GM12878 (cell line): ENCODE results near the gene ARMS2. TPM values are rescaled to one million over a fixed set of nuclear protein-coding genes. Genes with fewer than 3 reads are reported as not detected.

Source experiments
- ATAC-seq: fragments of 200-7000 bp; cut with Tn5 transposase; 3 replicates; pipeline ENCODE4 v1.9.1; 2020; ENCODE audit warnings: mild to moderate bottlenecking, moderate library complexity
- BruUV-seq: library from RNA; stranded (reverse); fragments of 400-500 nt; replicated peaks from 2 replicates; lab custom pipeline; 2021; lab: Mats Ljungman, UMichigan
- CTCF ChIA-PET: fragments of 300-600 bp; sonication (Branson Sonifier 250); formaldehyde crosslinking; extraction: SDS; loops from one replicate; lab custom pipeline; 2021; ENCODE audit warnings: inconsistent platforms; lab: Yijun Ruan, JAX
- POLR2A ChIA-PET: fragments of 350-600 bp; formaldehyde crosslinking; extraction: SDS; loops from one replicate; lab custom pipeline; 2021; ENCODE audit warnings: inconsistent platforms; lab: Charles Lee
- RAD21 ChIA-PET: fragments of 300-600 bp; sonication (Branson Sonifier 250); formaldehyde crosslinking; loops from one replicate; lab custom pipeline; 2023; ENCODE audit warnings: antibody characterized with exemption; ENCODE audit not compliant: unreplicated experiment; lab: Charles Lee
- SMC1A ChIA-PET: fragments of 300-600 bp; sonication (Branson Sonifier 250); formaldehyde crosslinking; loops from one replicate; lab custom pipeline; 2023; ENCODE audit not compliant: unreplicated experiment, uncharacterized antibody; lab: Charles Lee
- DNase-seq: peaks from one replicate; pipeline ENCODE4 v3.0.0-alpha.2; 2011; ENCODE audit warnings: low read depth, low spot score
- FAIRE-seq: peaks from 3 replicates; lab custom pipeline; 2011; peaks lifted over from hg19 to GRCh38; lab: Jason Lieb, UNC
- H2AFZ ChIP-seq: 2 replicates; pipeline ENCODE4 v1.6.0; 2011; ENCODE audit warnings: low read depth, low read length, control low read depth; ENCODE audit not compliant: control insufficient read depth
- H3K27ac ChIP-seq: 2 replicates; pipeline ENCODE4 v1.5.1; 2011; ENCODE audit warnings: control low read depth; ENCODE audit not compliant: control insufficient read depth, insufficient read depth
- H3K27me3 ChIP-seq, 2 experiments: replicated peaks in 1 of 2; 2 replicates each; pipeline versions ENCODE4 v1.6.0 to v1.6.1; 2011; ENCODE audit warnings: low read length in 1 of 2; ENCODE audit not compliant: control insufficient read depth in 2 of 2, insufficient read depth in 2 of 2
- H3K36me3 ChIP-seq, 2 experiments: 2 replicates each; pipeline ENCODE4 v1.5.1; 2011; ENCODE audit warnings: low read length in 1 of 2; ENCODE audit not compliant: control insufficient read depth in 2 of 2, insufficient read depth in 2 of 2
- H3K4me1 ChIP-seq: 2 replicates; pipeline ENCODE4 v1.6.1; 2011; ENCODE audit warnings: mild to moderate bottlenecking, low read length, moderate library complexity, mixed read lengths; ENCODE audit not compliant: control insufficient read depth, insufficient read depth
- H3K4me2 ChIP-seq: 2 replicates; pipeline ENCODE4 v1.6.0; 2011; ENCODE audit warnings: control low read depth; ENCODE audit not compliant: control insufficient read depth, insufficient read depth
- H3K4me3 ChIP-seq: fragments of 200-600 bp; sonication (generic); 2 replicates; pipeline ENCODE4 v1.5.1; 2016
- H3K79me2 ChIP-seq: 2 replicates; pipeline ENCODE4 v1.6.0; 2011; ENCODE audit warnings: low read length; ENCODE audit not compliant: control insufficient read depth, insufficient read depth
- H3K9ac ChIP-seq: 2 replicates; pipeline ENCODE4 v1.8.0; 2011; ENCODE audit warnings: low read length, control low read depth, mixed read lengths; ENCODE audit not compliant: control insufficient read depth, insufficient read depth
- H3K9me3 ChIP-seq: replicated peaks from 3 replicates; pipeline ENCODE4 v1.5.1; 2011; ENCODE audit warnings: mild to moderate bottlenecking, low read length; ENCODE audit not compliant: control insufficient read depth, insufficient read depth
- H4K20me1 ChIP-seq: 2 replicates; pipeline ENCODE4 v1.6.0; 2011; ENCODE audit not compliant: control insufficient read depth, insufficient read depth
- ATF3 ChIP-seq: IDR thresholded peaks from 2 replicates; pipeline ENCODE4 v1.6.1; 2011; ENCODE audit warnings: low read depth, mild to moderate bottlenecking, low read length, moderate library complexity, borderline replicate concordance; ENCODE audit errors: extremely low read depth
- BCL11A ChIP-seq: IDR thresholded peaks from 2 replicates; pipeline ENCODE4 v1.6.1; 2011; ENCODE audit warnings: low read depth, low read length
- RELA ChIP-seq: fragments of 450-650 bp; IDR thresholded peaks from 2 replicates; pipeline ENCODE4 v1.8.0; 2014; ENCODE audit warnings: borderline replicate concordance; ENCODE audit not compliant: partially characterized antibody
- SRF ChIP-seq, 2 experiments: IDR thresholded peaks; 2 replicates each; pipeline ENCODE4 v1.6.1; 2011; ENCODE audit warnings: low read depth in 2 of 2, low read length in 2 of 2, mild to moderate bottlenecking in 1 of 2, moderate library complexity in 1 of 2
- USF2 ChIP-seq: IDR thresholded peaks from 2 replicates; pipeline ENCODE4 v1.6.1; 2011; ENCODE audit warnings: low read depth, low read length, improper control_type of control experiment, borderline replicate concordance
- ZBTB4 ChIP-seq: fragments of 450-650 bp; formaldehyde crosslinking; IDR thresholded peaks from 2 replicates; pipeline ENCODE4 v1.4.0; 2022; ENCODE audit warnings: mild to moderate bottlenecking, moderate library complexity
- WGBS: methylation state at CpG from one replicate; pipeline ENCODE4 v1.1.6; 2016; ENCODE audit warnings: low lambda C conversion rate; ENCODE audit not compliant: insufficient replicate concordance, insufficient coverage; ENCODE audit errors: missing lambda C conversion rate; 5-methylcytosine and 5-hydroxymethylcytosine counted together
- in situ Hi-C: fragments of 300-500 bp; cut with MboI; formaldehyde crosslinking; loops from 9 replicates; pipeline ENCODE4 v1.14.3; 2018; ENCODE audit warnings: mixed read lengths
- intact Hi-C: fragments of 100-400 bp; cut with micrococcal nuclease; formaldehyde crosslinking; loops from one replicate; pipeline ENCODE4 v1.14.2; 2022; ENCODE audit not compliant: unreplicated experiment
- polyA plus RNA-seq, 11 experiments: library from polyadenylated mRNA; depleted of rRNA in 4 of 11; unstranded in 6 of 11; stranded (reverse) in 5 of 11; fragments of >200 nt; fragmentation: Nextera tagmentation in 4 of 11; fragmentation: Illumina TruSeq in 1 of 11; extraction: Ambion mirVana in 4 of 11; extraction: Trizol in 1 of 11; gene quantifications; 1 replicate in 1 of 11; 2 replicates in 10 of 11; pipeline versions ENCODE4 v1.2.1 to v1.2.3, GENCODE V29; 2011 to 2016; ENCODE audit warnings: inconsistent platforms in 2 of 11, missing spikeins in 2 of 11, low read depth in 1 of 11
- total RNA-seq, 4 experiments: library from RNA; depleted of rRNA in 3 of 4; stranded (reverse); fragments of >200 nt in 3 of 4; fragmentation: Illumina TruSeq in 1 of 4; extraction: Trizol in 1 of 4; gene quantifications; 2 replicates each; pipeline versions ENCODE4 v1.2.1 to v1.2.3, GENCODE V29; 2013 to 2021

ARMS2 gene
- total and polyA plus RNA-seq, 10 of the 15 experiments (the other 5 are each of a cell fraction or from before 2014, with no cell fraction given) = not detected

- H3K4me3 ChIP-seq = no peak overlapping the region
- no peaks in the 10 kb centered on the region for H3K9me3 ChIP-seq
- TF ChIP-seq SRF (IDR thresholded peaks at IDR 0.05; ENCODE audit: low read depth in 2 of 2, low read length in 2 of 2) = no peak
- no peak for TF ChIP-seq RELA
- no peak for TF ChIP-seq BCL11A
- TF ChIP-seq USF2 = no peak
- TF ChIP-seq ATF3 = no peak
- no peak for TF ChIP-seq ZBTB4 (CRISPR knock-in tag)
- no peaks in the 10 kb centered on the region for H3K79me2 ChIP-seq
- no peaks in the 10 kb centered on the region for H3K4me1 ChIP-seq
- H2AFZ ChIP-seq = no peak overlapping the region
- DNase-seq (no peak), ATAC-seq (no peak), FAIRE-seq (no peak)
- BruUV-seq = no TSS peak
- H3K27me3 ChIP-seq = peaks cover 0 to 3% of the 10 kb centered on the region in 2 experiments; a peak in 1 of 4 replicates
- no peak overlapping the region for H3K27ac ChIP-seq
- no peaks in the 10 kb centered on the region for H4K20me1 ChIP-seq
- H3K36me3 ChIP-seq = no peaks in the 10 kb centered on the region
- in situ Hi-C loops = no loop called here
- RAD21 ChIA-PET = no interaction called here
- H3K9ac ChIP-seq = no peak overlapping the region
- POLR2A ChIA-PET = no interaction called here
- WGBS = 13% methylated on average over 5 of the region's 5 CpGs
- intact Hi-C loops = no loop called here
- no peak overlapping the region for H3K4me2 ChIP-seq
- CTCF ChIA-PET = no interaction called here
- SMC1A ChIA-PET = no interaction called here
Measured at GRCh38 chr10:122505011-122505410, 50.6 kb downstream of the ARMS2 start.
